Activated naive CD8-positive, alpha-beta T cell (primary cell): ENCODE measurements around the gene DYNC2H1.

Source experiments
- H3K27ac Mint-ChIP-seq: one replicate; pipeline ENCODE4 v1.8.0; 2021; ENCODE audit warnings: mixed read lengths
- H3K27me3 Mint-ChIP-seq: one replicate; pipeline ENCODE4 v1.8.0; 2021; ENCODE audit warnings: mixed read lengths
- H3K36me3 Mint-ChIP-seq: one replicate; pipeline ENCODE4 v1.8.0; 2021; ENCODE audit warnings: mixed read lengths
- H3K4me1 Mint-ChIP-seq: one replicate; pipeline ENCODE4 v1.8.0; 2021; ENCODE audit warnings: low read depth, mixed read lengths
- H3K4me3 Mint-ChIP-seq: one replicate; pipeline ENCODE4 v1.8.0; 2021; ENCODE audit warnings: mild to moderate bottlenecking, mixed read lengths
- H3K9me3 Mint-ChIP-seq: one replicate; pipeline ENCODE4 v1.8.0; 2021; ENCODE audit warnings: low read depth, mixed read lengths

DYNC2H1 gene

GRCh38 chr11:103284260-103284659 is 175.0 kb downstream of the DYNC2H1 start:
- Mint-ChIP-seq H3K9me3 (no peaks in the 10 kb centered on the region), H3K36me3 (peaks cover 5% of the 10 kb centered on the region), H3K4me3 (no peak overlapping the region), H3K27ac (no peak overlapping the region), H3K27me3 (no peaks in the 10 kb centered on the region), H3K4me1 (no peaks in the 10 kb centered on the region)

GRCh38 chr11:103294516-103294915 is 185.3 kb downstream of the DYNC2H1 start:
- Mint-ChIP-seq H3K27me3 (no peaks in the 10 kb centered on the region), H3K4me1 (no peaks in the 10 kb centered on the region), H3K9me3 (peaks cover 31% of the 10 kb centered on the region), H3K36me3 (peaks cover 24% of the 10 kb centered on the region), H3K4me3 (no peak overlapping the region), H3K27ac (no peak overlapping the region)

- H3K4me3 Mint-ChIP-seq, result no peak overlapping the region
- H3K27me3 Mint-ChIP-seq, result no peaks in the 10 kb centered on the region
- peaks cover 23% of the 10 kb centered on the region for H3K36me3 Mint-ChIP-seq
- no peaks in the 10 kb centered on the region for H3K4me1 Mint-ChIP-seq
- peaks cover 31% of the 10 kb centered on the region for H3K9me3 Mint-ChIP-seq
- H3K27ac Mint-ChIP-seq, result no peak overlapping the region
Observed at GRCh38 chr11:103295704-103296103, 186.5 kb downstream of the DYNC2H1 start.

- peaks cover 18% of the 10 kb centered on the region for H3K36me3 Mint-ChIP-seq
- H3K4me3 Mint-ChIP-seq, result no peak overlapping the region
- no peak overlapping the region for H3K27ac Mint-ChIP-seq
- H3K27me3 Mint-ChIP-seq, result no peaks in the 10 kb centered on the region
- no peaks in the 10 kb centered on the region for H3K4me1 Mint-ChIP-seq
- peaks cover 22% of the 10 kb centered on the region for H3K9me3 Mint-ChIP-seq
Observed at GRCh38 chr11:103297900-103298299, 188.7 kb downstream of the DYNC2H1 start.

GRCh38 chr11:103315248-103315647 is 206.0 kb downstream of the DYNC2H1 start:
- H3K4me3 Mint-ChIP-seq, result no peak overlapping the region
- no peaks in the 10 kb centered on the region for H3K36me3 Mint-ChIP-seq
- no peaks in the 10 kb centered on the region for H3K4me1 Mint-ChIP-seq
- H3K27ac Mint-ChIP-seq, result no peak overlapping the region
- no peaks in the 10 kb centered on the region for H3K9me3 Mint-ChIP-seq
- H3K27me3 Mint-ChIP-seq, result no peaks in the 10 kb centered on the region

GRCh38 chr11:103317118-103317517 is 207.9 kb downstream of the DYNC2H1 start:
- H3K27me3 Mint-ChIP-seq, result no peaks in the 10 kb centered on the region
- no peak overlapping the region for H3K27ac Mint-ChIP-seq
- no peak overlapping the region for H3K4me3 Mint-ChIP-seq
- no peaks in the 10 kb centered on the region for H3K9me3 Mint-ChIP-seq
- no peaks in the 10 kb centered on the region for H3K36me3 Mint-ChIP-seq
- H3K4me1 Mint-ChIP-seq, result no peaks in the 10 kb centered on the region

- Mint-ChIP-seq H3K36me3 (peaks cover 3% of the 10 kb centered on the region), H3K27me3 (no peaks in the 10 kb centered on the region), H3K9me3 (no peaks in the 10 kb centered on the region)
Observed at GRCh38 chr11:103322821-103323220, 213.6 kb downstream of the DYNC2H1 start.

GRCh38 chr11:103325686-103326069 is 216.5 kb downstream of the DYNC2H1 start:
- peaks cover 2% of the 10 kb centered on the region for H3K27me3 Mint-ChIP-seq
- no peaks in the 10 kb centered on the region for H3K9me3 Mint-ChIP-seq
- peaks cover 3% of the 10 kb centered on the region for H3K36me3 Mint-ChIP-seq
- H3K27ac Mint-ChIP-seq, result no peak overlapping the region
- H3K4me3 Mint-ChIP-seq, result no peak overlapping the region
- peaks cover 4% of the 10 kb centered on the region for H3K4me1 Mint-ChIP-seq

More at GRCh38 chr11:103322821-103323220, 213.6 kb downstream of the DYNC2H1 start:
- peaks cover 4% of the 10 kb centered on the region for H3K4me1 Mint-ChIP-seq
- no peak overlapping the region for H3K4me3 Mint-ChIP-seq
- no peak overlapping the region for H3K27ac Mint-ChIP-seq

- Mint-ChIP-seq H3K27ac (no peak overlapping the region), H3K36me3 (peaks cover 3% of the 10 kb centered on the region), H3K27me3 (peaks cover 3% of the 10 kb centered on the region), H3K9me3 (no peaks in the 10 kb centered on the region), H3K4me3 (no peak overlapping the region), H3K4me1 (peaks cover 4% of the 10 kb centered on the region)
Observed at GRCh38 chr11:103326070-103326794, 217.0 kb downstream of the DYNC2H1 start.

- Mint-ChIP-seq H3K36me3 (peaks cover 3% of the 10 kb centered on the region), H3K27me3 (peaks cover 3% of the 10 kb centered on the region), H3K4me1 (peaks cover 11% of the 10 kb centered on the region), H3K9me3 (no peaks in the 10 kb centered on the region), H3K27ac (no peak overlapping the region), H3K4me3 (no peak overlapping the region)
Observed at GRCh38 chr11:103327721-103328120, 218.5 kb downstream of the DYNC2H1 start.

- no peaks in the 10 kb centered on the region for H3K36me3 Mint-ChIP-seq
- H3K4me3 Mint-ChIP-seq, result no peak overlapping the region
- H3K27ac Mint-ChIP-seq, result no peak overlapping the region
- peaks cover 3% of the 10 kb centered on the region for H3K27me3 Mint-ChIP-seq
- H3K4me1 Mint-ChIP-seq, result peaks cover 7% of the 10 kb centered on the region
- no peaks in the 10 kb centered on the region for H3K9me3 Mint-ChIP-seq
Observed at GRCh38 chr11:103332409-103332808, 223.2 kb downstream of the DYNC2H1 start.

GRCh38 chr11:103338621-103339484 is 229.6 kb downstream of the DYNC2H1 start:
- H3K9me3 Mint-ChIP-seq, result no peaks in the 10 kb centered on the region
- H3K4me3 Mint-ChIP-seq, result no peak overlapping the region
- no peak overlapping the region for H3K27ac Mint-ChIP-seq
- peaks cover 2% of the 10 kb centered on the region for H3K36me3 Mint-ChIP-seq
- no peaks in the 10 kb centered on the region for H3K4me1 Mint-ChIP-seq
- no peaks in the 10 kb centered on the region for H3K27me3 Mint-ChIP-seq

- H3K4me1 Mint-ChIP-seq, result no peaks in the 10 kb centered on the region
- H3K27ac Mint-ChIP-seq, result no peak overlapping the region
- no peak overlapping the region for H3K4me3 Mint-ChIP-seq
- H3K36me3 Mint-ChIP-seq, result peaks cover 2% of the 10 kb centered on the region
- H3K9me3 Mint-ChIP-seq, result no peaks in the 10 kb centered on the region
- no peaks in the 10 kb centered on the region for H3K27me3 Mint-ChIP-seq
Observed at GRCh38 chr11:103339485-103339857, 230.2 kb downstream of the DYNC2H1 start.

- Mint-ChIP-seq H3K36me3 (peaks cover 2% of the 10 kb centered on the region), H3K27me3 (peaks cover 2% of the 10 kb centered on the region), H3K27ac (no peak overlapping the region), H3K4me3 (no peak overlapping the region), H3K9me3 (no peaks in the 10 kb centered on the region), H3K4me1 (no peaks in the 10 kb centered on the region)
Observed at GRCh38 chr11:103340956-103341355, 231.7 kb downstream of the DYNC2H1 start.

- Mint-ChIP-seq H3K36me3 (no peaks in the 10 kb centered on the region), H3K27me3 (peaks cover 2% of the 10 kb centered on the region), H3K27ac (no peak overlapping the region), H3K4me1 (no peaks in the 10 kb centered on the region), H3K9me3 (no peaks in the 10 kb centered on the region), H3K4me3 (no peak overlapping the region)
Observed at GRCh38 chr11:103344886-103345285, 235.7 kb downstream of the DYNC2H1 start.
